ENCODE measurements around the gene ZNF513.

ZNF513 gene

GRCh38 chr2:27390822-27391679 lies 10.5 kb upstream of the ZNF513 start:
- TF ChIP-seq, protein P1, sequence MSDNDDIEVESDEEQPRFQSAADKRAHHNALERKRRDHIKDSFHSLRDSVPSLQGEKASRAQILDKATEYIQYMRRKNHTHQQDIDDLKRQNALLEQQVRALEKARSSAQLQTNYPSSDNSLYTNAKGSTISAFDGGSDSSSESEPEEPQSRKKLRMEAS (IDR thresholded peaks at IDR 0.05; ENCODE audit: low read depth, low read length): no peak
- no peak for TF ChIP-seq CTCF (IDR thresholded peaks at IDR 0.05; ENCODE audit: low read depth, low read length)
- TF ChIP-seq MYC (IDR thresholded peaks at IDR 0.05; ENCODE audit: low read depth, low read length): no peak
- TF ChIP-seq POLR2A (IDR thresholded peaks at IDR 0.05; ENCODE audit: extremely low read depth, insufficient read length): no peak
- no peak for DNase-seq (ENCODE audit: low read depth)
- H3K4me3 ChIP-seq (ENCODE audit: low read depth, low read length): no peak overlapping the region

- no peak for DNase-seq (ENCODE audit: low read depth)
- no peak for TF ChIP-seq POLR2A (IDR thresholded peaks at IDR 0.05; ENCODE audit: extremely low read depth, insufficient read length)
- no peak for TF ChIP-seq MYC (IDR thresholded peaks at IDR 0.05; ENCODE audit: low read depth, low read length)
- TF ChIP-seq, protein P1 (IDR thresholded peaks at IDR 0.05; ENCODE audit: low read depth, low read length): no peak
- no peak for TF ChIP-seq CTCF (IDR thresholded peaks at IDR 0.05; ENCODE audit: low read depth, low read length)
- H3K4me3 ChIP-seq (ENCODE audit: low read depth, low read length): no peak overlapping the region
Measured at GRCh38 chr2:27381577-27382181, 1.1 kb upstream of the ZNF513 start.

DNA sequence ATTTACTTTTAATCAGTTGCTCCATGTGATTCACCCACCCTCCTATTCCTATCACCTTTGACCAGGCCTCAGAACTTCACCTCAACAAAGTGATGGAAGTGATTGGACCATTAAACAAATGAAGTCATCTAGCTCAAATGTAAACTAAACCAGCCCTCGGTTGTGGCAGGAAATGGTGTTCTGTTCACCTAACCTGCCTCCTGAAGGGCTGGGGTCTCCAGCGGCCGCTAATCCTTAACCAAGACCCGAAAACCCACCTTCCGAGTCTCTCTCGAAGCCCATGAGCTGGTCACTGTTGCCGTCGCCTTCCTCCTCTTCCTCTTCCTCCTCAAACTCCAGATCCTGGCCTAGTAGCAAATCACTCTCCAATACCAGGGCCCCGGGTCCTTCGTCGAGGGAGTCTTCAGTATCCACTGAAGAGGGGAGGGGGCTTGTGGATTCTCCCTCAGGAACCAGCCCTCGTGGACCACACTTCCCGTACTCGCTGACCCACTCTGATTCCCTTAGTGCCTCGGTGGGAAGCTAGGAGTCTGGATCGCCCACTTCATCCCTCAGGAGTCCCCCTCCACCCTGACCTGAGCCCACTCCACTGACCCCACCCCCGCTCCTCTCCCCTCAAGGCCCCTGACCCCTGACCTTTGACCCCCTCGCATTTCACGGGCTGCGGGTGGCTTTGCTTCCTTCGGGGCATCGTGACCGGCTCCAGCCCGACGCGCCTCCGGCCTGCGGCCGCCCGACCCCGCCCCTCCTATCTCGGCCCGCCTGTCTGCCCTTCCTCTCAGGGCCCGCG lies 503 bp downstream of the ZNF513 start:
- TF ChIP-seq CTCF (IDR thresholded peaks at IDR 0.05; ENCODE audit: low read depth, low read length) (no peak), POLR2A (IDR thresholded peaks at IDR 0.05; ENCODE audit: extremely low read depth, insufficient read length) (no peak), MYC (IDR thresholded peaks at IDR 0.05; ENCODE audit: low read depth, low read length) (no peak; the same call in 1 of the 2 replicates)
- TF ChIP-seq, protein P1 (IDR thresholded peaks at IDR 0.05; ENCODE audit: low read depth, low read length): no peak; the same call in 1 of the 2 replicates
- H3K4me3 ChIP-seq (ENCODE audit: low read depth, low read length): peak overlapping the region; percentile 80
- DNase-seq (ENCODE audit: low read depth): peak; percentile 79

GRCh38 chr2:27379383-27379835 lies 1.1 kb downstream of the ZNF513 start:
- TF ChIP-seq CTCF (IDR thresholded peaks at IDR 0.05; ENCODE audit: low read depth, low read length): no peak
- no peak for TF ChIP-seq MYC (IDR thresholded peaks at IDR 0.05; ENCODE audit: low read depth, low read length)
- TF ChIP-seq, protein P1 (IDR thresholded peaks at IDR 0.05; ENCODE audit: low read depth, low read length): no peak
- no peak for TF ChIP-seq POLR2A (IDR thresholded peaks at IDR 0.05; ENCODE audit: extremely low read depth, insufficient read length)
- peak overlapping the region; percentile 80 for H3K4me3 ChIP-seq (ENCODE audit: low read depth, low read length)
- no peak for DNase-seq (ENCODE audit: low read depth)

GRCh38 chr2:27378809-27379290 lies 1.7 kb downstream of the ZNF513 start:
- peak overlapping the region; percentile 80 for H3K4me3 ChIP-seq (ENCODE audit: low read depth, low read length)
- no peak for DNase-seq (ENCODE audit: low read depth)
- TF ChIP-seq MYC (IDR thresholded peaks at IDR 0.05; ENCODE audit: low read depth, low read length) (no peak), POLR2A (IDR thresholded peaks at IDR 0.05; ENCODE audit: extremely low read depth, insufficient read length) (no peak), CTCF (IDR thresholded peaks at IDR 0.05; ENCODE audit: low read depth, low read length) (no peak)
- TF ChIP-seq, protein P1 (IDR thresholded peaks at IDR 0.05; ENCODE audit: low read depth, low read length): no peak

All from NB4 (cell line).